ENCODE data around the gene EMILIN1. TPM values are rescaled to one million over a fixed set of nuclear protein-coding genes. Genes with fewer than 3 reads are reported as not detected.
"Not testable (repeated sequence)": the region's sequence is repeated elsewhere in the genome, so short reads cannot be mapped to it uniquely, and the experiment has no call there.

EMILIN1 gene
- total RNA-seq, 1 donor from 2014 or later, result 18.4 TPM

DNA sequence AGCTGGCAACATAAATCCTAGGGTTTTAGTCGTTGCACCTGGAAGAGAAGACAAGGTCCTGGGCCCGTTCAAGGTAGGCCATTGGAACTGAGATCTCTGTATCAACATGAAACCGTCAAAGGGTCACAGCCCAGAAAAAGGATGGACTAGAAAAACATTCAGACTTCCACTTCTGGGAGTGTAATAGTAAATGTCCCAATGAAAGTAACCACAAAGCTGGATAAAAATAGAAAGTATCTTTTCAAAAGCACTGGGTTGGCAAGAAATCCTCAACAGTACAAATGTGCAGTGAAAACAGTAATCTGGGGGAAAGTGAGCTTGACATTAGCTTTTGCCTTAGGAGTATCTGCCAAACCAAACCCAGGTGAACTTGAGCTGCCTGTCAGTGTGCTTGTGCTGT lies 27.6 kb downstream of the EMILIN1 start:
- peaks cover 54% of the 10 kb centered on the region for H3K27me3 ChIP-seq (ENCODE audit: low read depth)
- TF ChIP-seq, protein P1, sequence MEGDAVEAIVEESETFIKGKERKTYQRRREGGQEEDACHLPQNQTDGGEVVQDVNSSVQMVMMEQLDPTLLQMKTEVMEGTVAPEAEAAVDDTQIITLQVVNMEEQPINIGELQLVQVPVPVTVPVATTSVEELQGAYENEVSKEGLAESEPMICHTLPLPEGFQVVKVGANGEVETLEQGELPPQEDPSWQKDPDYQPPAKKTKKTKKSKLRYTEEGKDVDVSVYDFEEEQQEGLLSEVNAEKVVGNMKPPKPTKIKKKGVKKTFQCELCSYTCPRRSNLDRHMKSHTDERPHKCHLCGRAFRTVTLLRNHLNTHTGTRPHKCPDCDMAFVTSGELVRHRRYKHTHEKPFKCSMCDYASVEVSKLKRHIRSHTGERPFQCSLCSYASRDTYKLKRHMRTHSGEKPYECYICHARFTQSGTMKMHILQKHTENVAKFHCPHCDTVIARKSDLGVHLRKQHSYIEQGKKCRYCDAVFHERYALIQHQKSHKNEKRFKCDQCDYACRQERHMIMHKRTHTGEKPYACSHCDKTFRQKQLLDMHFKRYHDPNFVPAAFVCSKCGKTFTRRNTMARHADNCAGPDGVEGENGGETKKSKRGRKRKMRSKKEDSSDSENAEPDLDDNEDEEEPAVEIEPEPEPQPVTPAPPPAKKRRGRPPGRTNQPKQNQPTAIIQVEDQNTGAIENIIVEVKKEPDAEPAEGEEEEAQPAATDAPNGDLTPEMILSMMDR (IDR thresholded peaks at IDR 0.05; ENCODE audit: borderline replicate concordance), result no peak
- intact Hi-C loops (cut with micrococcal nuclease), result no loop called here

DNA sequence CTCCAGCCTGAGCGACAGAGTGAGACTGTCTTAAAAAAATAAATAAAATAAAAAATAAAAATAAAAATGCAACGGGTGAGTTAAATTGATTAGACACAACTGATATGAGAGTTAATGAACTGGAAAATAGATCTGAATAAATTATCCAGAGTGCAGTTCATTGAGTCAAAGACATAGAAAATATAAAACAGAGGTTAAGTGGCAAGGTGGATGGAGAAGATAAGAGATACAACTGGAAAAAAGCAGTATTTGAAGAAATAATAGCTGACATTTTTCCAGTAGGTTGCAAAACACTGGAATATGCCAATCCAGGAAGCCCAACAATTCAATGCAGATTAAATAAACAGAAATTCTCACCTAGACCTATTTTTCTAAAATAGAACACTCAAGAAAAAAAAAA lies 29.8 kb downstream of the EMILIN1 start:
- intact Hi-C loops (cut with micrococcal nuclease), result no loop called here
- no peak overlapping the region for H3K27ac ChIP-seq (replicated peaks)
- DNase-seq, result no peak
- H3K27me3 ChIP-seq (ENCODE audit: low read depth), result peaks cover 54% of the 10 kb centered on the region
- no peak overlapping the region for H3K4me3 ChIP-seq
- TF ChIP-seq, protein P1 (IDR thresholded peaks at IDR 0.05; ENCODE audit: borderline replicate concordance), result no peak
- no peaks in the 10 kb centered on the region for H3K4me1 ChIP-seq
- H3K9me3 ChIP-seq (replicated peaks), result no peaks in the 10 kb centered on the region
- no peaks in the 10 kb centered on the region for H3K36me3 ChIP-seq

More for the DNA sequence above, 27.6 kb downstream of the EMILIN1 start:
- Histone ChIP-seq H3K36me3 (no peaks in the 10 kb centered on the region), H3K27ac (replicated peaks) (no peak overlapping the region), H3K4me1 (no peaks in the 10 kb centered on the region), H3K9me3 (replicated peaks) (no peaks in the 10 kb centered on the region), H3K4me3 (no peak overlapping the region)
- DNase-seq, result no peak

DNA sequence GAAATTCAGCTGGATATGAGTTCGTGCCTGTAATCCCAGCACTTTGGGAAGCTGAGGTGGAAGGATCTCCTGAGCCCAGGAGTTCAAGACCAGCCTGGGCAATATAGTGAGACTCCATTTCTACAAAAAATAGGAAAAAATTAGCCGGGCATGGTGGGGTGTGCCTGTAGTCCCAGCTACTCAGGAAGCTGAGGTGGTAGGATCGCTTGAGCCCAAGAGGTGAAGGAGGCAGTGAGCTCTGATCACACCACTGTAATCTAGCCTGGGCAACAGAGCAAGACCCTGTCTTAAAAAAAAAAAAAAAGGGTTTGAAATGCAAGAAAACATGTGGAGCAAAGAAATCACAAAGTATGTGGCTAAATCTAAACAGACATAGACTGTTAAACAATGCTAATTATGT lies 30.7 kb downstream of the EMILIN1 start:
- Histone ChIP-seq H3K9me3 (replicated peaks) (no peaks in the 10 kb centered on the region), H3K27ac (replicated peaks) (no peak overlapping the region), H3K4me1 (no peaks in the 10 kb centered on the region), H3K36me3 (no peaks in the 10 kb centered on the region), H3K27me3 (ENCODE audit: low read depth) (peaks cover 51% of the 10 kb centered on the region), H3K4me3 (no peak overlapping the region)
- no peak for DNase-seq
- TF ChIP-seq, protein P1 (IDR thresholded peaks at IDR 0.05; ENCODE audit: borderline replicate concordance), result no peak
- intact Hi-C loops (cut with micrococcal nuclease), result no loop called here

DNA sequence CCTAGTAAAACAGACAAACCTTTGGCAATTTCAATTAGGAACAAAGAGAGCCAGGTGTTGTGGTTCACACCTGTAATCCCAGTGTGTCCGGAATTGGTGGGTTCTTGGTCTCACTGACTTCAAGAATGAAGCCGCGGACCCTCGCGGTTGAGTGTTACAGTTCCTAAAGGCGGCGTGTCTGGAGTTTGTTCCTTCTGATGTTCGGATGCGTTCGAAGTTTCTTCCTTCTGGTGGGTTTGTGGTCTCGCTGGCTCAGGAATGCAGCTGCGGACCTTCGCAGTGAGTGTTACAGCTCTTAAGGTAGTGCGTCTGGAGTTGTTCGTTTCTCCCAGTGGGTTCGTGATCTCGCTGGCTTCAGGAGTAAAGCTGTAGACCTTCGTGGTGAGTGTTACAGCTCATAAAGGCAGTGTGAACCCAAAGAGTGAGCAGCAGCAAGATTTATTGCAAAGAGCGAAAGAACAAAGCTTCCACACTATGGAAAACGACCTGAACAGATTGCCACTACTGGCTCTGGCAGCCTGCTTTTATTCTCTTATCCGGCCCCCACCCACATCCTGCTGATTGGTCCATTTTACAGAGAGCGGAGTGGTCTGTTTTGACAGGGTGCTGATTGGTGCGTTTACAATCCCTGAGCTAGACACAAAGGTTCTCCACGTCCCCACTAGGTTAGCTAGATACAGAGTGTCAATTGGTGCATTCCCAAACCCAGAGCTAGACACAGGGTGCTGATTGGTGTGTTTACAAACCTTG lies 32.4 kb downstream of the EMILIN1 start:
- peaks cover 37% of the 10 kb centered on the region for H3K27me3 ChIP-seq (ENCODE audit: low read depth)
- H3K36me3 ChIP-seq; H3K4me1 ChIP-seq; intact Hi-C loops (cut with micrococcal nuclease); H3K4me3 ChIP-seq; H3K9me3 ChIP-seq (replicated peaks); DNase-seq; H3K27ac ChIP-seq (replicated peaks): not testable (repeated sequence)

DNA sequence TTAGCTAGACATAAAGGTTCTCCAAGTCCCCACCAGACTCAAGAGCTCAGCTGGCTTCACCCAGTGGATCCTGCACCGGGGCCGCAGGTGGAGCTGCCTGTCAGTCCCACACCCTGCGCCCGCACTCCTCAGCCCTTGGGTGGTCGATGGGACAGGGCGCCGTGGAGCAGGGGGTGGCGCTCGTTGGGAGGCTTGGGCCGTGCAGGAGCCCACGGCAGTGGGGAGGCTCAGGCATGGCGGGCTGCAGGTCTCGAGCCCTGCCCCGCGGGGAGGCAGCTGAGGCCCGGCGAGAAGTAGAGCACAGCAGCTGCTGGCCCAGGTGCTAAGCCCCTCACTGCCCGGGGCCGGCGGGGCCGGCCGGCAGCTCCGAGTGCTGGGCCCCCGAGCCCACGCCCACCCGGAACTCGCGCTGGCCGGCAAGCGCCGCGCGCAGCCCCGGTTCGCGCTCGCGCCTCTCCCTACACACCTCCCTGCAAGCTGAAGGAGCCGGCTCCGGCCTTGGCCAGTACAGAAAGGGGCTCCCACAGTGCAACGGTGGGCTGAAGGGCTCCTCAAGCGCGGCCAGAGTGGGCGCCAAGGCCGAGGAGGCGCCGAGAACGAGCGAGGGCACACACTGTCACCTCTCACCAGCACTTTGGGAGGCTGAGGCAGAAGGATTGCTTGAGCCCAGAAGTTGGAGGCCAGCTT lies 33.1 kb downstream of the EMILIN1 start:
- H3K4me3 ChIP-seq; H3K27ac ChIP-seq (replicated peaks); H3K9me3 ChIP-seq (replicated peaks); H3K4me1 ChIP-seq; DNase-seq; H3K36me3 ChIP-seq; intact Hi-C loops (cut with micrococcal nuclease): not testable (repeated sequence)
- peaks cover 37% of the 10 kb centered on the region for H3K27me3 ChIP-seq (ENCODE audit: low read depth)

DNA sequence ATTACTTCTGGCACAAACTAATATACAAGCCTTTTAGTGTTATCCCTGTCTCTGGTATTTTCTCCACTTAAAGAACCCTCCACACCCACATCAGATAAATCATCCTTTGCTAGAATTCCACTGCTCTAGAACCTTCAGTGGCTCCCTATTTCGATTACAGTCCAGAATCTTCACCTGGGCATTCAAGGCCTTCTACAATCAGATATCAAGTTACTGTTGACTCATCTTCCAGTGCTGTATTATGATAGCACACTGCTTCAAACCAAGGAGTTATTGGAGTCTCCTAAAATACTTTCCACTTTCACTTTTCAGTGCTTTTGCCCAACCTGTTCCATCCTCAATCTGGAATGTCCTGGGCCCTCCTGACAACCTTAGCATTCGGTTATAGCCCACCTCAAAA lies 37.1 kb downstream of the EMILIN1 start:
- Histone ChIP-seq H3K4me3 (no peak overlapping the region), H3K36me3 (no peaks in the 10 kb centered on the region), H3K27ac (replicated peaks) (no peak overlapping the region), H3K27me3 (ENCODE audit: low read depth) (peaks cover 45% of the 10 kb centered on the region), H3K9me3 (replicated peaks) (no peaks in the 10 kb centered on the region), H3K4me1 (peaks cover 11% of the 10 kb centered on the region)
- no peak for DNase-seq
- intact Hi-C loops (cut with micrococcal nuclease), result no loop called here
- TF ChIP-seq, protein P1 (IDR thresholded peaks at IDR 0.05; ENCODE audit: borderline replicate concordance), result no peak
